Fibroblast of skin of left quadriceps (primary cell): ENCODE results near the gene COX17.

ENCODE experiments used
- DNase-seq, 2 experiments: peaks; one replicate each; pipeline ENCODE4 v3.0.0-alpha.2; 2013; ENCODE audit warnings: low read depth in 2 of 2

Gene COX17

GRCh38 chr3:119624002-119624720, 53.0 kb downstream of the COX17 start:
- no peak for DNase-seq

- DNase-seq, result no peak
These were observed 56.3 kb downstream of the COX17 start for GRCh38 chr3:119620899-119621298.
